Right lobe of liver (tissue), 4 donors: ENCODE results near the gene DAZAP1.

Experiments used
- POLR2A ChIP-seq: fragments of 450-650 bp; IDR thresholded peaks from one replicate; pipeline ENCODE4 v1.6.1; 2017; ENCODE audit warnings: antibody characterized with exemption, mild to moderate bottlenecking
- TF ChIP-seq, protein P1 (sequence below), 4 donors: fragments of 200-600 bp in 3 of 4; fragments of 450-650 bp in 1 of 4; IDR thresholded peaks; one replicate each; pipeline versions ENCODE4 v1.5.1 to v1.8.0; 2016 to 2022; ENCODE audit warnings: antibody characterized with exemption in 4 of 4, mild to moderate bottlenecking in 2 of 4
- donor health status: DM: no; HTN: no; CAD: no.
- donor health status: DM: no; HTN: no; CAD: no.
- donor health status: DM: no; HTN: yes; CAD: no.

DNA sequence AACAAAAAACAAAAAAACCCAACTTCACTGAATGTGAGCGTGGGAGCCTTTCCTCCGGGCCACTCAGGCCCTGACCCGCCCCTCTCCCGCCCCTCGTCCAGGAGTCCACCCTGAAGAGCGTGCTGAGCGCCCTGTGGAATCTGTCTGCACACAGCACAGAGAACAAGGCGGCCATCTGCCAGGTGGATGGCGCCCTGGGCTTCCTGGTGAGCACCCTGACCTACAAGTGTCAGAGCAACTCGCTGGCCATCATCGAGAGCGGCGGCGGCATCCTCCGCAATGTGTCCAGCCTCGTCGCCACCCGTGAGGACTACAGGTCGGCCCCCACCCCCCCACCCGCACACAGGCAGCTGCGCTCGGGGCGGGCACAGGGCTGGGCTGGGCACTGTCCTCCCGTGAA, 54.5 kb downstream of the DAZAP1 start:
- TF ChIP-seq, protein P1, sequence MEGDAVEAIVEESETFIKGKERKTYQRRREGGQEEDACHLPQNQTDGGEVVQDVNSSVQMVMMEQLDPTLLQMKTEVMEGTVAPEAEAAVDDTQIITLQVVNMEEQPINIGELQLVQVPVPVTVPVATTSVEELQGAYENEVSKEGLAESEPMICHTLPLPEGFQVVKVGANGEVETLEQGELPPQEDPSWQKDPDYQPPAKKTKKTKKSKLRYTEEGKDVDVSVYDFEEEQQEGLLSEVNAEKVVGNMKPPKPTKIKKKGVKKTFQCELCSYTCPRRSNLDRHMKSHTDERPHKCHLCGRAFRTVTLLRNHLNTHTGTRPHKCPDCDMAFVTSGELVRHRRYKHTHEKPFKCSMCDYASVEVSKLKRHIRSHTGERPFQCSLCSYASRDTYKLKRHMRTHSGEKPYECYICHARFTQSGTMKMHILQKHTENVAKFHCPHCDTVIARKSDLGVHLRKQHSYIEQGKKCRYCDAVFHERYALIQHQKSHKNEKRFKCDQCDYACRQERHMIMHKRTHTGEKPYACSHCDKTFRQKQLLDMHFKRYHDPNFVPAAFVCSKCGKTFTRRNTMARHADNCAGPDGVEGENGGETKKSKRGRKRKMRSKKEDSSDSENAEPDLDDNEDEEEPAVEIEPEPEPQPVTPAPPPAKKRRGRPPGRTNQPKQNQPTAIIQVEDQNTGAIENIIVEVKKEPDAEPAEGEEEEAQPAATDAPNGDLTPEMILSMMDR (IDR thresholded peaks at IDR 0.05): no peak
- no peak for TF ChIP-seq POLR2A
